Stimulated activated CD4-positive, alpha-beta T cell treated with anti-CD3 and anti-CD28 coated beads, Interleukin-1b, Interleukin-23, amount 100 ng/mL, for 1 hour (primary cell): ENCODE measurements around the gene ATP5F1E.
"Not testable (repeated sequence)": the region's sequence is repeated elsewhere in the genome, so short reads cannot be mapped to it uniquely, and the experiment has no call there.

Source experiments
- DNase-seq, 2 donors: peaks; one replicate each; pipeline ENCODE4 v3.0.0-alpha.2; 2020; ENCODE audit warnings: low read depth in 2 of 2

The ATP5F1E gene

DNA sequence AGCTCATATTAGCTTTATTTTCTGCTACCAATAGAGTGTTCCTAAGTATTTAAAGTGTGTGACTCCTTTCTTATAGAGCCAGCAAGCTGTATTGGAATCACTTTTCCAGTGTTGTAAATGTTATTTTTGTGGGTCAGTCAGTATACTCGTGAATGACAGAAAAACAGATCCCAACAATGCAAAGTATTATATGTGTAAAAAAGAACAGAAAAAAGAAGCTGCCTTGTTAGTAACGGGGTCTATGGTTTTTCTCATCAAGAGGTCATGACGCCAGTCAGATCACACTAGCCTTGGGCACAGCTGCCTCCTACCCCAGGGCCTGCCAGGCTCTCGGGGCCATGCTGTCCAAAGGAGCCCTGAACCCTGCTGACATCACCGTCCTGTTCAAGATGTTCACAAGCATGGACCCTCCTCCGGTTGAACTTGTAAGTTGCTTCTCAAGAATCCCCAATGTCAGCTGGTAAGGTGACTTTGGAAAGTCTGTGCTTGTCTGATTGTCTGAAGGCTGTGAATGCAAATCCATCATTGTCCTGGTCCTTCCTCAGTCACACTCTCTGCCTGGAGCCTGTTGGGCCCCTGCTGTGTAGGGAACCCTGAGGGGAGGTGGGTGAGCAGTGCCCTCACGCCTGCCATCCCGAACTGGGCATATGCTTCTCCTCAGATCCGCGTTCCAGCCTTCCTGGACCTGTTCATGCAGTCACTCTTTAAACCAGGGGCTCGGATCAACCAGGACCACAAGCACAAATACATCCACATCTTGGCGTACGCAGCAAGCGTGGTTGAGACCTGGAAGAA, 41.3 kb downstream of the ATP5F1E start:
- DNase-seq = no peak

GRCh38 chr20:58989196-58989595, 42.9 kb downstream of the ATP5F1E start:
- no peak for DNase-seq

- DNase-seq = no peak
Observed at GRCh38 chr20:58988565-58988882, 43.6 kb downstream of the ATP5F1E start.

- DNase-seq = no peak
Observed at GRCh38 chr20:58987790-58988564, 44.2 kb downstream of the ATP5F1E start.

GRCh38 chr20:58986968-58987517, 45.1 kb downstream of the ATP5F1E start:
- DNase-seq = no peak

- no peak for DNase-seq
Observed at GRCh38 chr20:58986286-58986967, 45.7 kb downstream of the ATP5F1E start.

DNA sequence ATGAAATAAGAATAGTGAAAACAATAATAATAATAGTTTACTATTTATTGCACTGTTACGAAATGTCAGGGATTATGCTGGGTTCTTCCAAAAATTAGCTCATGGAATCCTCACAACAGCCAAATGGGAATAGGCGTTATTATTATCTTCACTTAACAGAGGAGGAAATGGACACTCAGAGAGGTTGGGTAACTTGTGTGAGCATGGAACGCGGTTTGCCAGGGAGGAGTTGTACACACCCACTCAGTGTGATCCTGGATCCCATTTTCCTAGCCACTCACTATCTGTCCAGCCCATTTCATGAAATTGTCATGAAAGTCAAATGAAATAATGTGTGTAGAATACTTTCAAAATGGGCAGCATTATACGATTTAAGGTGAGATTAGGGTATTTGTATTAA, 46.5 kb downstream of the ATP5F1E start:
- DNase-seq = no peak

DNA sequence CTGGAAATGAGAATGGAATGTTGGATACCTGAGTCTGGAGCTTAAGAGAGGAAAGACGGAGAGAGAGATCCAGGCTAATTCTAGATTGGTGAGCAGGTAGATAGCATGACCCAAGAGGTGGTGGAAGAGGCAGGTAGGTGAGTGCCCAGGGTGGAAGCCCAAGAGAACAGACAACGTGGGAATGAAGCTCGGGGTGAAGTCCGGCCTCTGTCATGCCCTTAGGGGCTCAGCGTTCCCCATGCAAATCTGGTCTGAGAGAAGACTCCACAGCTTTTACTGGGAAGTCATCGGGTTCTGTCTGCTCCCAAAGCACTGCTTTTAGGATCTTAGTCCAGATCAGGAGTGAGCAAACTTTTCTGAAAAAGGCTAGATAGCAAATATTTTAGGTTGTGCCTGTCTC, 47.4 kb downstream of the ATP5F1E start:
- no peak for DNase-seq

DNA sequence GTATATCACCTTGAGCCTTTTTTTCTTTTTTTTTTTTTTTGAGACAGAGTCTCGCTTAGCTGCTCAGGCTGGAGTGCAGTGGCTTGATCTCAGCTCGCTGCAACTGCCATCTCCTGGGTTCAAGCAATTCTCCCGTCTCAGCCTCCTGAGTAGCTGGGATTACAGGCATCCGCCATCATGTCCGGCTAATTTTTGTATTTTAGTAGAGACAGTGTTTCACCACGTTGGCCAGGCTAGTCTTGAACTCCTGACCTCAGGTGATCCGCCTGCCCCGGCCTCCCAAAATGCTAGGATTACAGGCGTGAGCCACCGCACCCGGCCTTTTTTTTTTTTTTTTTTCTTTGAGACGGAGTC, 49.0 kb downstream of the ATP5F1E start:
- not testable (repeated sequence) for DNase-seq

- DNase-seq = no peak
Observed at GRCh38 chr20:58982406-58983114, 49.6 kb downstream of the ATP5F1E start.

DNA sequence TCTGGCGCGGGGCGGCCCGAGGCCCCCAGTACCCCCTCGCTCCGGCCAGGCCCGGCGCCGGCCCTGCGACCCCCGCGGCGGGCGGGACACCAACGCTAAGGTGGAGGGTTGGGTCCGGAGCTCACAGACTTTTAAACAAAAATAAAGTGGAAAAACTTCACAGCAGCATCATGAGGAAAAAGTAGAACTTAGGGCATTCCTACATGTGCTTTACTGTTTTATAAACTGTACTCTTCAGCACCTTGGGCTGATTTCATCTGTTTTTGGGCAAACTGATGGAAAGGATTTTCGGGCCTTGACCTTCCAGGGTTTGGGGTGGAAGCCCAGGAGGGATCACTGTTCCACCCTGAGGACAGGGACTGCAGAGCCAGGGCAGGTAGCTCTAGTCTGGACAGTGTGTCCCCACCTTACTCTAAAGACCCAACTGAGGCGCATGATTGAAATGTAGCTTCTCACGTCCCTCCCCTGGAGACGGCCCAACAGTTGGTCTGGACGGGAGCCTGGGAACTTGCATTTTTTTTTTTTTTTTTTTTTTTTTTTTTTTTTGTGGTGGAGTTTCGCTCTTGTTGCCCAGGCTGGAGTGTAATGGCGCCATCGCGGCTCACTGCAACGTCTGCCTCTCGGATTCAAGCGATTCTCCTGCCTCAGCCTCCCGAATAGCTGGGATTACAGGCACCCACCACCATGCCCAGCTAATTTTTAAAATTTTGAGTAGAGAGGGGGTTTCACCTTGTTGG, 50.3 kb downstream of the ATP5F1E start:
- DNase-seq = no peak

DNA sequence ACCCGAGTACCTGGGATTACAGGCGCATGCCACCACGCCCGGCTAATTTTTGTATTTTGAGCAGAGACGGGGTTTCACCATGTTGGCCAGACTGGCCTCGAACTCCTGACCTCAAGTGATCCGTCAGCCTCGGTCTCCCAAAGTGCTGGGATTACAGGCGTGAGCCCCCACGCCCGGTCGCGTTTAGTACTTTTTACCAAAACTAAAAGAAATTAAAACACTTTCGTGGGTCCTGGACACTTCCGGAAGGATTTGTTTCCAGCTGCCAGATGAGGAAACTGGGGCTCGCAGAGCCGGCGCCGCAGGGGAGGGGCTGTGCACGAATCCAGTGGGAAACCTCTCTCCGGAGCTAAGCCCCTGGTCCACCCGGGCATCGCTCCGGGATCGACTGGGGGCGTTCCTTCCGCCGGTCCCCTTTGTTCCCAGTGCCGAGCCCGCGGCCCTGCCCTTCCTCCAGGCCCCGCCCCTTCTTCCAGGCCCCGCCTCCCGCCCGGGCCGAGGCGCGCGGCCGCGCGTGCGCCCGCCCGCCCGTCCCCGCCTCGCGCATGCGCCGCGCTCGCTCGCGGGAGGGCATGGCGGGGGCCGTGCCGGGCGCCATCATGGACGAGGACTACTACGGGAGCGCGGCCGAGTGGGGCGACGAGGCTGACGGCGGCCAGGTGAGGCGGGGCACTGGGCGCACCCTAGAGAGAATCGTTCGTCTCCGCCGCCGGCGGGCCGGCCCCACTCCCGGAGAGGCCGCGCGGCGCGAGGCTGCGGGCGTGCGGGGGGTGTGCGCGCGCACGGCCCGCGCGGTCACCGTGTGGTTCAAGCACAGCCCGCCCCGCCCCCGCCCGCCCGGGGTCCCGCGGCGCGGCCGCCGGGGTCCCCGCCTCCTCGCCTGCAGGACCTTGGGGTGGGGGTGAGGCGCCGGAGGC, 51.2 kb downstream of the ATP5F1E start, which contains the start of gene NELFCD:
Gene NELFCD (plus strand): TSS at position 546 of the 917 bp plus-strand sequence. CDS start 54 bp downstream, at position 600.
- DNase-seq = peak; percentile 75 to 91

DNA sequence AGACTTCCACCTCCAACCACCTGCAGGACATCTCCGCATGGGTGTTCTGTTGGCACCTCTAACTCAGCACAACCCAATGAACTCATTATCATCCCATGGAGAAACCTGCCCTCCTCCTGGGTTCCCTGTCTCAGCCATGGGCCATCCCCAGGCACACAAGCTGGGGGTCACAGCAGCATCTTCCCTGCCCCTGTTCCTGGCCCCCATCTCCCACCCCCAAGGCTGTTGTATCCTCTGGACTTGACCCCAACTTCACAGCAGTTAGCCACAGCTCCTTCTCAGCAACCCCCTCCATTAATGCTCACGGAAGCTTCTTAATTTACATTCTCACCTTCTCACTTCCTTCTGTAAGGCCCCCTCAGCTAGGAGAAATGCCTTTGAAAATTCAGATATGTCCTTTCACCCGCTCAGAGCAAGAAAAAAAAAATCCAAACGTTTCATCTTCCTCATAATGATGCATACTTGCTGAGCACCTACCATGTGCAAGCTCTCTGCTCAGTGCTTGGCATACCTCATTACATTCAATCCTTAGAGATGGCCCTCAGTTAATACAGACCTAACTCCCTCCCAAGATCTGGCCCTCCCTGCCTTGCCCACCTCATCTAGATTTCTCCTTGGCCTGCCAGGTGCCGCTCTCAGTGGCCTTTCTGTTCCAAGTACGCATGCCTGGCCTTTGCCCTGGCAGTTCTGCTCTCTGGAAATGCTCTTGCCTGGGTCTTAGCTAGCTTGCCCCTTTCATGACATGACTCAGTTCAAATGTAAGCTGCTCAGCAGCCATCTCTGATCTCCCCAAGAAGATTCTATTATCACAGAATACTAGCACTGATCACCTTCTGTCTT, 53.6 kb downstream of the ATP5F1E start:
- no peak for DNase-seq

DNA sequence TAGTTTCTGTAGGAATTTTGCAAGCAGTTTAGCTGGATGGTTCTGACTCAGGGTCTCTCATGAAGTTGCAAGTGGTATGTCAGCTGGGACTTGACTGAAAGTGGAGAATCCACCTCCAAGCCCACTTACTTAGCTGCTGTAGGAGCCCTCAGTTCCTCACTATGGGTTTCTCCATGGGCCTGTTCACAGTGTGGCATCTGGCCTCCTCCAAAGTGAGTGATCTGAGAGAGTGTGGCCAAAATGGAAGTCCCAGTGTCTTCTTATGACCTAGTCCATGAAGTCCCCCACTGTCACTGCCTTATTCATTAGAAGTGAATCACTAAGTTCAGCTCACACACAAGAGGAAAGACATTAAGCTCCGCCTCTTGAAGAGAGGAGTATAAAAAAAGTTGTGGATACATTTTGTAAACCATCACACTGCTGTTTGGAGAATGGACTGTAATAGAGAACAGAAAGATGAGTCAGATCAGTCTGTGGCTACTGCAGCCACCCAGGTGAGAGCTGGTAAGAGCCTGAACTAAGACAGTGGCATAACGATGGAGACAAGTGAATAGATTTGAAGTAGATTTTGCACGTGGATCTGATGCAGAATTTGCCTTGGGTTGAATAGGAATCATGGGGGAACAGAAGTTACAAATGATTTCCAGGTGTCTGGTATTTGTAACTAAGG, 55.9 kb downstream of the ATP5F1E start:
- DNase-seq = no peak
